Stimulated activated CD4-positive, alpha-beta T cell treated with anti-CD3 and anti-CD28 coated beads, Interleukin-2, amount 100 ng/mL, for 48 hours (primary cell): ENCODE measurements around the gene RPRD1B.

ENCODE experiments used
- DNase-seq, 2 donors: peaks; one replicate each; pipeline ENCODE4 v3.0.0-alpha.2; 2020

RPRD1B gene

GRCh38 chr20:38108986-38109541, 75.5 kb downstream of the RPRD1B start:
- DNase-seq, result no peak

GRCh38 chr20:38109591-38110524, 76.3 kb downstream of the RPRD1B start:
- no peak for DNase-seq

- DNase-seq, result no peak
Observed at GRCh38 chr20:38110525-38111178, 77.1 kb downstream of the RPRD1B start.

- DNase-seq, result no peak
Observed at GRCh38 chr20:38111366-38112232, 78.1 kb downstream of the RPRD1B start.

GRCh38 chr20:38112261-38112929, 78.8 kb downstream of the RPRD1B start:
- no peak for DNase-seq

- DNase-seq, result no peak
Observed at GRCh38 chr20:38112930-38113294, 79.4 kb downstream of the RPRD1B start.

GRCh38 chr20:38113401-38114325, 80.1 kb downstream of the RPRD1B start:
- DNase-seq, result no peak

- no peak for DNase-seq
Observed at GRCh38 chr20:38114353-38114791, 80.8 kb downstream of the RPRD1B start.

GRCh38 chr20:38115205-38115604, 81.7 kb downstream of the RPRD1B start:
- DNase-seq, result no peak

GRCh38 chr20:38115896-38116295, 82.3 kb downstream of the RPRD1B start:
- no peak for DNase-seq

- DNase-seq, result no peak
Observed at GRCh38 chr20:38116409-38117165, 83.0 kb downstream of the RPRD1B start.

- DNase-seq, result no peak
Observed at GRCh38 chr20:38117205-38117604, 83.7 kb downstream of the RPRD1B start.

GRCh38 chr20:38117635-38118034, 84.1 kb downstream of the RPRD1B start:
- DNase-seq, result no peak

GRCh38 chr20:38119446-38119845, 85.9 kb downstream of the RPRD1B start:
- DNase-seq, result no peak

- DNase-seq, result no peak
Observed at GRCh38 chr20:38120625-38120988, 87.1 kb downstream of the RPRD1B start.

- no peak for DNase-seq
Observed at GRCh38 chr20:38121741-38122140, 88.2 kb downstream of the RPRD1B start.

- DNase-seq, result no peak
Observed at GRCh38 chr20:38123021-38123587, 89.6 kb downstream of the RPRD1B start.

- DNase-seq, result no peak
Observed at GRCh38 chr20:38125157-38126056, 91.9 kb downstream of the RPRD1B start.
